ENCODE measurements around the gene EPHA5. TPM values are rescaled to one million over a fixed set of nuclear protein-coding genes. Genes with fewer than 3 reads are reported as not detected.

Gene EPHA5
- total RNA-seq, 2 experiments from 2014 or later = not detected

- peaks cover 6% of the 10 kb centered on the region for H3K9me3 Mint-ChIP-seq (ENCODE audit: low read depth)
- ATAC-seq (no peak), DNase-seq (no peak)
- H3K27me3 Mint-ChIP-seq = no peaks in the 10 kb centered on the region
- no peak overlapping the region for H3K27ac Mint-ChIP-seq
- CTCF ChIA-PET = no interaction called here
- H3K4me1 Mint-ChIP-seq = no peaks in the 10 kb centered on the region
- no peak overlapping the region for H3K4me3 Mint-ChIP-seq
- H3K36me3 Mint-ChIP-seq = no peaks in the 10 kb centered on the region
Observed at GRCh38 chr4:65592089-65592488, 78.2 kb downstream of the EPHA5 start.

- DNase-seq = no peak
- Mint-ChIP-seq H3K27me3 (no peaks in the 10 kb centered on the region), H3K4me1 (no peaks in the 10 kb centered on the region), H3K4me3 (no peak overlapping the region), H3K36me3 (no peaks in the 10 kb centered on the region), H3K9me3 (ENCODE audit: low read depth) (peaks cover under 1% of the 10 kb centered on the region), H3K27ac (no peak overlapping the region)
- ATAC-seq = no peak
- CTCF ChIA-PET = no interaction called here
Observed at GRCh38 chr4:65589921-65590320, 80.4 kb downstream of the EPHA5 start.

- CTCF ChIA-PET = no interaction called here
- Mint-ChIP-seq H3K4me3 (no peak overlapping the region), H3K27ac (no peak overlapping the region), H3K36me3 (no peaks in the 10 kb centered on the region), H3K27me3 (no peaks in the 10 kb centered on the region), H3K9me3 (ENCODE audit: low read depth) (peaks cover 3% of the 10 kb centered on the region), H3K4me1 (no peaks in the 10 kb centered on the region)
- ATAC-seq = no peak
- DNase-seq = no peak
Observed at GRCh38 chr4:65589331-65589730, 81.0 kb downstream of the EPHA5 start.

- Mint-ChIP-seq H3K4me3 (no peak overlapping the region), H3K4me1 (no peaks in the 10 kb centered on the region), H3K36me3 (no peaks in the 10 kb centered on the region), H3K27ac (no peak overlapping the region), H3K9me3 (ENCODE audit: low read depth) (peaks cover 3% of the 10 kb centered on the region), H3K27me3 (no peaks in the 10 kb centered on the region)
- no peak for ATAC-seq
- CTCF ChIA-PET = no interaction called here
- no peak for DNase-seq
Observed at GRCh38 chr4:65580551-65580950, 89.7 kb downstream of the EPHA5 start.

GRCh38 chr4:65566473-65566872 is 103.8 kb downstream of the EPHA5 start:
- Mint-ChIP-seq H3K9me3 (ENCODE audit: low read depth) (peaks cover 3% of the 10 kb centered on the region), H3K27me3 (no peaks in the 10 kb centered on the region), H3K4me3 (no peak overlapping the region), H3K27ac (no peak overlapping the region), H3K4me1 (no peaks in the 10 kb centered on the region), H3K36me3 (no peaks in the 10 kb centered on the region)
- ATAC-seq (no peak), DNase-seq (no peak)
- CTCF ChIA-PET = no interaction called here

- H3K4me3 Mint-ChIP-seq = no peak overlapping the region
- H3K27me3 Mint-ChIP-seq = no peaks in the 10 kb centered on the region
- H3K9me3 Mint-ChIP-seq (ENCODE audit: low read depth) = no peaks in the 10 kb centered on the region
- DNase-seq (no peak), ATAC-seq (no peak)
- CTCF ChIA-PET = no interaction called here
- no peaks in the 10 kb centered on the region for H3K4me1 Mint-ChIP-seq
- no peaks in the 10 kb centered on the region for H3K36me3 Mint-ChIP-seq
- no peak overlapping the region for H3K27ac Mint-ChIP-seq
Observed at GRCh38 chr4:65561164-65561563, 109.1 kb downstream of the EPHA5 start.

- Mint-ChIP-seq H3K27ac (no peak overlapping the region), H3K36me3 (no peaks in the 10 kb centered on the region), H3K4me1 (no peaks in the 10 kb centered on the region), H3K9me3 (ENCODE audit: low read depth) (no peaks in the 10 kb centered on the region), H3K4me3 (no peak overlapping the region), H3K27me3 (no peaks in the 10 kb centered on the region)
- CTCF ChIA-PET = no interaction called here
- ATAC-seq = no peak
- no peak for DNase-seq
Observed at GRCh38 chr4:65559270-65559669, 111.0 kb downstream of the EPHA5 start.

- Mint-ChIP-seq H3K4me3 (no peak overlapping the region), H3K27me3 (no peaks in the 10 kb centered on the region), H3K36me3 (no peaks in the 10 kb centered on the region), H3K27ac (no peak overlapping the region), H3K9me3 (ENCODE audit: low read depth) (peaks cover 3% of the 10 kb centered on the region), H3K4me1 (no peaks in the 10 kb centered on the region)
- no peak for ATAC-seq
- DNase-seq = no peak
- CTCF ChIA-PET = no interaction called here
Observed at GRCh38 chr4:65552057-65552456, 118.2 kb downstream of the EPHA5 start.

- Mint-ChIP-seq H3K27me3 (no peaks in the 10 kb centered on the region), H3K36me3 (no peaks in the 10 kb centered on the region), H3K9me3 (ENCODE audit: low read depth) (peaks cover 6% of the 10 kb centered on the region), H3K27ac (no peak overlapping the region), H3K4me3 (no peak overlapping the region), H3K4me1 (no peaks in the 10 kb centered on the region)
- DNase-seq = no peak
- no peak for ATAC-seq
- CTCF ChIA-PET = no interaction called here
Observed at GRCh38 chr4:65550500-65550899, 119.8 kb downstream of the EPHA5 start.

GRCh38 chr4:65546882-65547416 is 123.3 kb downstream of the EPHA5 start:
- DNase-seq = no peak
- no peak for ATAC-seq
- H3K9me3 Mint-ChIP-seq (ENCODE audit: low read depth) = peaks cover 8% of the 10 kb centered on the region
- H3K36me3 Mint-ChIP-seq = no peaks in the 10 kb centered on the region
- no peak overlapping the region for H3K27ac Mint-ChIP-seq
- no peak overlapping the region for H3K4me3 Mint-ChIP-seq
- CTCF ChIA-PET = no interaction called here
- no peaks in the 10 kb centered on the region for H3K4me1 Mint-ChIP-seq
- no peaks in the 10 kb centered on the region for H3K27me3 Mint-ChIP-seq

- Mint-ChIP-seq H3K27ac (no peak overlapping the region), H3K4me3 (no peak overlapping the region), H3K4me1 (no peaks in the 10 kb centered on the region), H3K36me3 (no peaks in the 10 kb centered on the region), H3K9me3 (ENCODE audit: low read depth) (peaks cover 10% of the 10 kb centered on the region), H3K27me3 (no peaks in the 10 kb centered on the region)
- CTCF ChIA-PET = no interaction called here
- no peak for ATAC-seq
- DNase-seq = no peak
Observed at GRCh38 chr4:65538571-65538970, 131.7 kb downstream of the EPHA5 start.

GRCh38 chr4:65535113-65535512 is 135.2 kb downstream of the EPHA5 start:
- Mint-ChIP-seq H3K4me3 (no peak overlapping the region), H3K27ac (no peak overlapping the region), H3K27me3 (no peaks in the 10 kb centered on the region), H3K4me1 (no peaks in the 10 kb centered on the region), H3K36me3 (no peaks in the 10 kb centered on the region), H3K9me3 (ENCODE audit: low read depth) (peaks cover 10% of the 10 kb centered on the region)
- no peak for DNase-seq
- ATAC-seq = no peak
- CTCF ChIA-PET = no interaction called here

- no peak for DNase-seq
- Mint-ChIP-seq H3K27me3 (no peaks in the 10 kb centered on the region), H3K36me3 (no peaks in the 10 kb centered on the region), H3K27ac (no peak overlapping the region), H3K4me1 (no peaks in the 10 kb centered on the region), H3K9me3 (ENCODE audit: low read depth) (peaks cover 2% of the 10 kb centered on the region), H3K4me3 (no peak overlapping the region)
- no peak for ATAC-seq
- CTCF ChIA-PET = no interaction called here
Observed at GRCh38 chr4:65521666-65522065, 148.6 kb downstream of the EPHA5 start.

- Mint-ChIP-seq H3K4me3 (no peak overlapping the region), H3K4me1 (no peaks in the 10 kb centered on the region), H3K36me3 (no peaks in the 10 kb centered on the region), H3K27ac (no peak overlapping the region), H3K27me3 (no peaks in the 10 kb centered on the region), H3K9me3 (ENCODE audit: low read depth) (peaks cover 10% of the 10 kb centered on the region)
- ATAC-seq (no peak), DNase-seq (no peak)
- CTCF ChIA-PET = no interaction called here
Observed at GRCh38 chr4:65515646-65516045, 154.6 kb downstream of the EPHA5 start.

- no peaks in the 10 kb centered on the region for H3K27me3 Mint-ChIP-seq
- ATAC-seq (no peak), DNase-seq (no peak)
- CTCF ChIA-PET = no interaction called here
- H3K36me3 Mint-ChIP-seq = no peaks in the 10 kb centered on the region
- no peak overlapping the region for H3K4me3 Mint-ChIP-seq
- H3K4me1 Mint-ChIP-seq = no peaks in the 10 kb centered on the region
- no peak overlapping the region for H3K27ac Mint-ChIP-seq
- H3K9me3 Mint-ChIP-seq (ENCODE audit: low read depth) = peaks cover 10% of the 10 kb centered on the region
Observed at GRCh38 chr4:65510976-65511375, 159.3 kb downstream of the EPHA5 start.

Measured in activated CD8-positive, alpha-beta memory T cell treated with anti-CD3 and anti-CD28 coated beads, Interleukin-2, amount 10 ng/mL, durations not matched to agents 7 days and 5 days (primary cell).